GM23338 (cell line): ENCODE data around the gene ACTL6B. TPM values are rescaled to one million over a fixed set of nuclear protein-coding genes. Genes with fewer than 3 reads are reported as not detected.

Source experiments
- ATAC-seq: fragments of 200-7000 bp; cut with Tn5 transposase; 3 replicates; pipeline ENCODE4 v1.9.1; 2020
- DNase-seq: peaks from one replicate; pipeline ENCODE4 v3.0.0-alpha.2; 2015; ENCODE audit warnings: low spot score
- H2AFZ ChIP-seq: fragments of 200-600 bp; sonication (generic); 2 replicates; pipeline ENCODE4 v1.8.0; 2016; ENCODE audit warnings: antibody characterized with exemption, mild to moderate bottlenecking, moderate library complexity
- H3F3A ChIP-seq: fragments of 200-600 bp; sonication (generic); replicated peaks from 2 replicates; pipeline ENCODE4 v1.8.0; 2017; ENCODE audit warnings: antibody characterized with exemption, mixed run types, low read depth
- H3K27ac ChIP-seq: fragments of 200-600 bp; sonication (generic); 2 replicates; pipeline ENCODE4 v1.6.1; 2016; ENCODE audit warnings: low read depth
- H3K27me3 ChIP-seq: fragments of 200-600 bp; sonication (generic); 2 replicates; pipeline ENCODE4 v1.8.0; 2016; ENCODE audit warnings: mild to moderate bottlenecking, mixed run types, moderate library complexity; ENCODE audit not compliant: insufficient read depth
- H3K36me3 ChIP-seq: fragments of 200-600 bp; sonication (generic); 2 replicates; pipeline ENCODE4 v1.8.0; 2016; ENCODE audit warnings: mild to moderate bottlenecking; ENCODE audit not compliant: insufficient read depth
- H3K4me1 ChIP-seq: fragments of 200-600 bp; sonication (generic); 2 replicates; pipeline ENCODE4 v1.8.0; 2016; ENCODE audit warnings: mild to moderate bottlenecking, moderate library complexity; ENCODE audit not compliant: insufficient read depth
- H3K4me2 ChIP-seq: fragments of 200-600 bp; sonication (generic); 2 replicates; pipeline ENCODE4 v1.7.1; 2017; ENCODE audit warnings: mixed run types
- H3K4me3 ChIP-seq: fragments of 200-600 bp; sonication (generic); 2 replicates; pipeline ENCODE4 v1.6.1; 2016; ENCODE audit warnings: mixed run types
- H3K79me2 ChIP-seq: fragments of 200-600 bp; sonication (generic); replicated peaks from 2 replicates; pipeline ENCODE4 v1.8.0; 2017; ENCODE audit warnings: mild to moderate bottlenecking; ENCODE audit not compliant: insufficient read depth
- H3K9me2 ChIP-seq: fragments of 200-600 bp; sonication (generic); 2 replicates; pipeline ENCODE4 v1.8.0; 2017; ENCODE audit not compliant: insufficient read depth
- H4K20me1 ChIP-seq: fragments of 200-600 bp; sonication (generic); replicated peaks from 2 replicates; pipeline ENCODE4 v1.8.0; 2017; ENCODE audit warnings: mild to moderate bottlenecking; ENCODE audit not compliant: insufficient read depth
- H3K27ac Mint-ChIP-seq: 2 replicates; pipeline ENCODE4 v1.8.0; 2020; ENCODE audit warnings: inconsistent platforms, mild to moderate bottlenecking, moderate library complexity, mixed read lengths
- H3K27me3 Mint-ChIP-seq: 3 replicates; pipeline ENCODE4 v1.8.0; 2022; ENCODE audit warnings: low read depth, mild to moderate bottlenecking, moderate library complexity, mixed read lengths, inconsistent platforms; ENCODE audit not compliant: insufficient read depth, poor library complexity
- H3K36me3 Mint-ChIP-seq: 3 replicates; pipeline ENCODE4 v1.8.0; 2021; ENCODE audit warnings: low read depth, mild to moderate bottlenecking, inconsistent platforms, moderate library complexity, mixed read lengths
- H3K4me1 Mint-ChIP-seq: 3 replicates; pipeline ENCODE4 v1.8.0; 2020; ENCODE audit warnings: mild to moderate bottlenecking, inconsistent platforms, mixed read lengths
- H3K4me3 Mint-ChIP-seq: 3 replicates; pipeline ENCODE4 v1.8.0; 2021; ENCODE audit warnings: moderate library complexity, mild to moderate bottlenecking, inconsistent platforms, mixed read lengths
- H3K9me3 Mint-ChIP-seq: 3 replicates; pipeline ENCODE4 v1.8.0; 2020; ENCODE audit warnings: moderate library complexity, mild to moderate bottlenecking, inconsistent platforms, mixed read lengths
- CREB1 ChIP-seq: fragments of 250-450 bp; sonication (Bioruptor Pico); IDR thresholded peaks from 2 replicates; pipeline ENCODE4 v1.5.0; 2020; ENCODE audit warnings: low read depth, mild to moderate bottlenecking, moderate library complexity
- ETS1 ChIP-seq: IDR thresholded peaks from 2 replicates; pipeline ENCODE4 v1.6.1; 2016; ENCODE audit warnings: antibody characterized with exemption
- EZH2 ChIP-seq: fragments of 200-600 bp; sonication (generic); IDR thresholded peaks from one replicate; pipeline ENCODE4 v1.8.0; 2017; ENCODE audit warnings: antibody characterized with exemption, mild to moderate bottlenecking, low read depth; ENCODE audit not compliant: unreplicated experiment
- EZH2phosphoT487 ChIP-seq: fragments of 200-600 bp; sonication (generic); IDR thresholded peaks from one replicate; pipeline ENCODE4 v1.8.1; 2018; ENCODE audit warnings: antibody characterized with exemption; ENCODE audit not compliant: unreplicated experiment
- JUNB ChIP-seq: IDR thresholded peaks from one replicate; pipeline ENCODE4 v1.6.1; 2016; ENCODE audit warnings: antibody characterized with exemption; ENCODE audit not compliant: unreplicated experiment
- NANOG ChIP-seq: IDR thresholded peaks from 2 replicates; pipeline ENCODE4 v1.6.1; 2016; ENCODE audit warnings: antibody characterized with exemption, borderline replicate concordance
- POLR2AphosphoS5 ChIP-seq: IDR thresholded peaks from 2 replicates; pipeline ENCODE4 v1.6.1; 2016; ENCODE audit warnings: antibody characterized with exemption, low read depth
- REST ChIP-seq: IDR thresholded peaks from one replicate; pipeline ENCODE4 v1.6.1; 2018; ENCODE audit warnings: antibody characterized with exemption; ENCODE audit not compliant: unreplicated experiment
- STAT1 ChIP-seq: IDR thresholded peaks from one replicate; pipeline ENCODE4 v1.6.1; 2016; ENCODE audit warnings: antibody characterized with exemption; ENCODE audit not compliant: unreplicated experiment
- ZNF114 ChIP-seq: fragments of 250-450 bp; sonication (Bioruptor Pico); IDR thresholded peaks from 2 replicates; pipeline ENCODE4 v1.5.0; 2020; ENCODE audit warnings: mild to moderate bottlenecking, moderate library complexity
- ZNF331 ChIP-seq: fragments of 250-450 bp; sonication (Bioruptor Pico); IDR thresholded peaks from 2 replicates; pipeline ENCODE4 v1.5.0; 2020; ENCODE audit warnings: low read depth, mild to moderate bottlenecking, moderate library complexity
- polyA plus RNA-seq: library from polyadenylated mRNA; unstranded; fragments of >200 nt; fragmentation: Nextera tagmentation; extraction: Ambion mirVana; gene quantifications from 2 replicates; pipeline ENCODE4 v1.2.1, GENCODE V29; 2016
- total RNA-seq: library from RNA; depleted of rRNA; stranded (reverse); fragments of >200 nt; shearing (Covaris generic); gene quantifications from 2 replicates; pipeline ENCODE4 v1.2.3, GENCODE V29; 2014
- TF ChIP-seq, protein P1 (sequence below), 2 experiments: fragments of 200-600 bp in 1 of 2; sonication (generic) in 1 of 2; conservative IDR thresholded peaks; 2 replicates each; pipeline versions ENCODE4 v1.5.1 to v1.6.1; 2016 to 2017; ENCODE audit warnings: antibody characterized with exemption in 2 of 2, low read depth in 2 of 2, mild to moderate bottlenecking in 2 of 2, moderate library complexity in 1 of 2
- TF ChIP-seq, protein P2 (sequence below): fragments of 250-450 bp; sonication (Bioruptor Pico); IDR thresholded peaks from 2 replicates; pipeline ENCODE4 v1.5.0; 2020; ENCODE audit warnings: mild to moderate bottlenecking, moderate library complexity

ACTL6B gene
- total and polyA plus RNA-seq, 2 experiments from 2014 or later: 0.69 to 2.5 TPM

GRCh38 chr7:100621554-100621953, 34.7 kb downstream of the ACTL6B start:
- no peak for ATAC-seq

More at GRCh38 chr7:100621554-100621953, 34.7 kb downstream of the ACTL6B start:
- no peak overlapping the region for H2AFZ ChIP-seq
- H3K79me2 ChIP-seq: no peaks in the 10 kb centered on the region
- H3K27ac ChIP-seq: no peak overlapping the region
- Mint-ChIP-seq H3K4me1 (peaks cover 5% of the 10 kb centered on the region; the same call in 2 of the 3 replicates), H3K27me3 (peaks cover 21% of the 10 kb centered on the region), H3K27ac (no peak overlapping the region), H3K4me3 (no peak overlapping the region), H3K9me3 (no peaks in the 10 kb centered on the region), H3K36me3 (no peaks in the 10 kb centered on the region)
- TF ChIP-seq REST: no peak
- TF ChIP-seq JUNB: no peak
- no peak for TF ChIP-seq ETS1
- TF ChIP-seq, protein P1, sequence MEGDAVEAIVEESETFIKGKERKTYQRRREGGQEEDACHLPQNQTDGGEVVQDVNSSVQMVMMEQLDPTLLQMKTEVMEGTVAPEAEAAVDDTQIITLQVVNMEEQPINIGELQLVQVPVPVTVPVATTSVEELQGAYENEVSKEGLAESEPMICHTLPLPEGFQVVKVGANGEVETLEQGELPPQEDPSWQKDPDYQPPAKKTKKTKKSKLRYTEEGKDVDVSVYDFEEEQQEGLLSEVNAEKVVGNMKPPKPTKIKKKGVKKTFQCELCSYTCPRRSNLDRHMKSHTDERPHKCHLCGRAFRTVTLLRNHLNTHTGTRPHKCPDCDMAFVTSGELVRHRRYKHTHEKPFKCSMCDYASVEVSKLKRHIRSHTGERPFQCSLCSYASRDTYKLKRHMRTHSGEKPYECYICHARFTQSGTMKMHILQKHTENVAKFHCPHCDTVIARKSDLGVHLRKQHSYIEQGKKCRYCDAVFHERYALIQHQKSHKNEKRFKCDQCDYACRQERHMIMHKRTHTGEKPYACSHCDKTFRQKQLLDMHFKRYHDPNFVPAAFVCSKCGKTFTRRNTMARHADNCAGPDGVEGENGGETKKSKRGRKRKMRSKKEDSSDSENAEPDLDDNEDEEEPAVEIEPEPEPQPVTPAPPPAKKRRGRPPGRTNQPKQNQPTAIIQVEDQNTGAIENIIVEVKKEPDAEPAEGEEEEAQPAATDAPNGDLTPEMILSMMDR (conservative IDR thresholded peaks at IDR 0.05; ENCODE audit: low read depth in 2 of 2): no peak
- no peak for TF ChIP-seq EZH2phosphoT487
- TF ChIP-seq NANOG: no peak
- no peak for TF ChIP-seq STAT1
- TF ChIP-seq CREB1 (CRISPR knock-in tag): no peak
- TF ChIP-seq EZH2: no peak
- no peak for TF ChIP-seq POLR2AphosphoS5
- TF ChIP-seq ZNF114 (CRISPR knock-in tag): no peak
- TF ChIP-seq, protein P2, sequence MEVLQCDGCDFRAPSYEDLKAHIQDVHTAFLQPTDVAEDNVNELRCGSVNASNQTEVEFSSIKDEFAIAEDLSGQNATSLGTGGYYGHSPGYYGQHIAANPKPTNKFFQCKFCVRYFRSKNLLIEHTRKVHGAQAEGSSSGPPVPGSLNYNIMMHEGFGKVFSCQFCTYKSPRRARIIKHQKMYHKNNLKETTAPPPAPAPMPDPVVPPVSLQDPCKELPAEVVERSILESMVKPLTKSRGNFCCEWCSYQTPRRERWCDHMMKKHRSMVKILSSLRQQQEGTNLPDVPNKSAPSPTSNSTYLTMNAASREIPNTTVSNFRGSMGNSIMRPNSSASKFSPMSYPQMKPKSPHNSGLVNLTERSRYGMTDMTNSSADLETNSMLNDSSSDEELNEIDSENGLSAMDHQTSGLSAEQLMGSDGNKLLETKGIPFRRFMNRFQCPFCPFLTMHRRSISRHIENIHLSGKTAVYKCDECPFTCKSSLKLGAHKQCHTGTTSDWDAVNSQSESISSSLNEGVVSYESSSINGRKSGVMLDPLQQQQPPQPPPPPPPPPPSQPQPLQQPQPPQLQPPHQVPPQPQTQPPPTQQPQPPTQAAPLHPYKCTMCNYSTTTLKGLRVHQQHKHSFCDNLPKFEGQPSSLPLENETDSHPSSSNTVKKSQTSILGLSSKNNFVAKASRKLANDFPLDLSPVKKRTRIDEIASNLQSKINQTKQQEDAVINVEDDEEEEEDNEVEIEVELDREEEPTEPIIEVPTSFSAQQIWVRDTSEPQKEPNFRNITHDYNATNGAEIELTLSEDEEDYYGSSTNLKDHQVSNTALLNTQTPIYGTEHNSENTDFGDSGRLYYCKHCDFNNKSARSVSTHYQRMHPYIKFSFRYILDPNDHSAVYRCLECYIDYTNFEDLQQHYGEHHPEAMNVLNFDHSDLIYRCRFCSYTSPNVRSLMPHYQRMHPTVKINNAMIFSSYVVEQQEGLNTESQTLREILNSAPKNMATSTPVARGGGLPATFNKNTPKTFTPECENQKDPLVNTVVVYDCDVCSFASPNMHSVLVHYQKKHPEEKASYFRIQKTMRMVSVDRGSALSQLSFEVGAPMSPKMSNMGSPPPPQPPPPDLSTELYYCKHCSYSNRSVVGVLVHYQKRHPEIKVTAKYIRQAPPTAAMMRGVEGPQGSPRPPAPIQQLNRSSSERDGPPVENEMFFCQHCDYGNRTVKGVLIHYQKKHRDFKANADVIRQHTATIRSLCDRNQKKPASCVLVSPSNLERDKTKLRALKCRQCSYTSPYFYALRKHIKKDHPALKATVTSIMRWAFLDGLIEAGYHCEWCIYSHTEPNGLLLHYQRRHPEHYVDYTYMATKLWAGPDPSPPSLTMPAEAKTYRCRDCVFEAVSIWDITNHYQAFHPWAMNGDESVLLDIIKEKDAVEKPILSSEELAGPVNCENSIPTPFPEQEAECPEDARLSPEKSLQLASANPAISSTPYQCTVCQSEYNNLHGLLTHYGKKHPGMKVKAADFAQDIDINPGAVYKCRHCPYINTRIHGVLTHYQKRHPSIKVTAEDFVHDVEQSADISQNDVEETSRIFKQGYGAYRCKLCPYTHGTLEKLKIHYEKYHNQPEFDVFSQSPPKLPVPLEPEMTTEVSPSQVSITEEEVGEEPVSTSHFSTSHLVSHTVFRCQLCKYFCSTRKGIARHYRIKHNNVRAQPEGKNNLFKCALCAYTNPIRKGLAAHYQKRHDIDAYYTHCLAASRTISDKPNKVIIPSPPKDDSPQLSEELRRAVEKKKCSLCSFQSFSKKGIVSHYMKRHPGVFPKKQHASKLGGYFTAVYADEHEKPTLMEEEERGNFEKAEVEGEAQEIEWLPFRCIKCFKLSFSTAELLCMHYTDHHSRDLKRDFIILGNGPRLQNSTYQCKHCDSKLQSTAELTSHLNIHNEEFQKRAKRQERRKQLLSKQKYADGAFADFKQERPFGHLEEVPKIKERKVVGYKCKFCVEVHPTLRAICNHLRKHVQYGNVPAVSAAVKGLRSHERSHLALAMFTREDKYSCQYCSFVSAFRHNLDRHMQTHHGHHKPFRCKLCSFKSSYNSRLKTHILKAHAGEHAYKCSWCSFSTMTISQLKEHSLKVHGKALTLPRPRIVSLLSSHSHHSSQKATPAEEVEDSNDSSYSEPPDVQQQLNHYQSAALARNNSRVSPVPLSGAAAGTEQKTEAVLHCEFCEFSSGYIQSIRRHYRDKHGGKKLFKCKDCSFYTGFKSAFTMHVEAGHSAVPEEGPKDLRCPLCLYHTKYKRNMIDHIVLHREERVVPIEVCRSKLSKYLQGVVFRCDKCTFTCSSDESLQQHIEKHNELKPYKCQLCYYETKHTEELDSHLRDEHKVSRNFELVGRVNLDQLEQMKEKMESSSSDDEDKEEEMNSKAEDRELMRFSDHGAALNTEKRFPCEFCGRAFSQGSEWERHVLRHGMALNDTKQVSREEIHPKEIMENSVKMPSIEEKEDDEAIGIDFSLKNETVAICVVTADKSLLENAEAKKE (CRISPR knock-in tag): no peak
- TF ChIP-seq ZNF331 (CRISPR knock-in tag): no peak
- no peak overlapping the region for H3K4me2 ChIP-seq
- no peaks in the 10 kb centered on the region for H4K20me1 ChIP-seq
- no peak overlapping the region for H3K4me3 ChIP-seq
- peaks cover 4% of the 10 kb centered on the region; the same call in 1 of the 2 replicates for H3K27me3 ChIP-seq
- H3K9me2 ChIP-seq: no peaks in the 10 kb centered on the region
- no peak for DNase-seq
- H3F3A ChIP-seq: 0 out of 2 replicates have a peak, but pooled peaks cover 2% of the 10 kb centered on the region
- no peaks in the 10 kb centered on the region for H3K36me3 ChIP-seq
- H3K4me1 ChIP-seq: peaks cover 10% of the 10 kb centered on the region
